SIG-M5 treated with dmso at 0.1 percent for 504 hours (cell line): ENCODE results near the gene B3GAT1.

ENCODE experiments used
- DNase-seq: peaks from one replicate; lab custom pipeline; 2025; ENCODE audit not compliant: unreplicated experiment; lab: John Stamatoyannopoulos, UW

B3GAT1 gene

DNA sequence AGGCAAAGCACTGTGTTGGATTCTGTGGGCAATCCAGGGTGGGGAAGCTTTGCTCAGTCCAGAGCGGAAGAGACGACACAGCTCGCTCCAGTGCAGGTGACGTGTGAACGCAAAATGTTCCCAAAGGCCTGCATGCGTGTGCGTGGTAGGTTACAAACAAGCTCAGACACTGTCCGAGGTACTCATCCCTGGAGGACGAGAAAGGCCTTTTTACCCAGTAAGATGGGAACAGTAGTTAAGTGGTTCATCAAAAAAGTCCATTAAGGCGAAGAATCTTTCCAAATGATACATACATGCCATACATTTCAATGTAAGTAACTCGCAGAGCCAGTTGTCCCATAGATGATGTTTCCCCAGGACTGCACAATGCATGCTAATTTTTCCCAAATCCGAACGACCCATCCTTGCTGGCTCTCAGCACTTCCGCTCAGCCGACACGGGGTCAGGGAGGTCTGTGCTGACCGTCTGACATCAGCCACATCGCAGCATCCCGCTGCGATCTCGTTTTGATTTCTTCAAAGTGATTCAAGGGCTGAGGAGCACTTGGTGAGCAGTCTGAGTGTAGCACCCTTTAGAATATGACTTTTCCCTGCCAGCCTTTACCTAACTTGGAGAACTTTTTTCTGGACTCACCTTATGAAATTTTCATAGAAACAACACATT is 19.0 kb downstream of the B3GAT1 start:
- DNase-seq = no peak

DNA sequence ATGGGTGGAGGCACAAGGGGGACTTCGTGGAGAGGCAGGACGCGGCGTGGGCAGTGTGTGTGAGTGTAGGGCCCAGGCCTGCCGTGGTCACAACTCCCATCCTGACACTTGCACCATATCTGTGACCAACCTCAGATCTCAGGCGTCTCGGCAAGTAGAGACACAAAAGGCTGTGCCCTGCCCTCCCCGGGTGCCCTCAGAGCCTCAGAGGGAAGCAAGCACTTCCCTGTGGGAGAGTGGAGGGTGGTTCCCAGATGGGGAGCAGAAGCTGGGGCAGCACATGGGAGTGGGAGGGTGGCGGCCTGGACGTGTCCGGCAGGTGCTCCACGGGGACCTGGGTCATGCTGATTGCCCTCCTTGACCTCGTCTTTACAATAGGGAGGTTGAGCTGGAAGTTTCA is 20.4 kb downstream of the B3GAT1 start:
- DNase-seq = no peak

DNA sequence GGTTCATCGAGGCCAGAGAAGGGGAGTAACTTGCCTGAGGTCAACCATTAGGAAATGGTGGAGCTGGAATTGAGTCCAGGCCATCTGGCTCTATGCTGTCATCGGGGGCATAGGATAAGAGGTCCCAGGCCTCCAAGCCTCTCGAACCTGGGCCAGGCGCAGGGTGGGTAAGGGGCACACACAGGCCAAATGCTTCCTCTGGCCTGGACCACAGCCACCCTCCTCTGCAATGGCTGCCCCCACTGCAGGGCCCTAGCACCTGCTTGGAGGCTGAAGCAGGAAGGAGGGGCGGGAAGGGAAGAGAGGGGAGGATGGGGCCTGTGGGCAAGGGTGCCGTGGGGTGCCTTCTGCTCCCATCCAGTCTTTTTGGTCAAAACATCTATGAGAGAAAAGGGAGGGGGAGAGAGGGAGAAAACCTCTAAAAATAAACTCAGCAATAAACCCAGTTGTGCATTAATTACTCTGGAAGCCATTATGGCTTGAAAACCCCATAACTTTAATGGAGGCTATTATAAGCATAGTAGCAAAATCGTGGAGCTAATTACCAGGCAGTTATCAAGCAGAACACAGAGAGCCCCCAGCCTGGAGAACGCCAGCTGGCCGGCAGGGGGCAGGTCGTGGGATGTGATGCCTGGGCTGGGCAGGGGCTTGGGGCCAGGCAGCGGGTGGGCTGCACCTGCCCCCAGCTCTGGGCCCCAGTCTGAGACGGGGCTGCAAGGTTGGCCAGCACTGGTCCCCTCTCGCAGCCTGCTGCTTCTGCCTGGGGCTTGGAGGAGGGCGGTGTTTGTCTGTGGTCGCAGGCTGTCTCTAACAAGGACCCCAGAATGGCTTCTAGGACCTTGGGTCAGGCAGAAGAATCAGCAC is 21.1 kb downstream of the B3GAT1 start:
- no peak for DNase-seq

DNA sequence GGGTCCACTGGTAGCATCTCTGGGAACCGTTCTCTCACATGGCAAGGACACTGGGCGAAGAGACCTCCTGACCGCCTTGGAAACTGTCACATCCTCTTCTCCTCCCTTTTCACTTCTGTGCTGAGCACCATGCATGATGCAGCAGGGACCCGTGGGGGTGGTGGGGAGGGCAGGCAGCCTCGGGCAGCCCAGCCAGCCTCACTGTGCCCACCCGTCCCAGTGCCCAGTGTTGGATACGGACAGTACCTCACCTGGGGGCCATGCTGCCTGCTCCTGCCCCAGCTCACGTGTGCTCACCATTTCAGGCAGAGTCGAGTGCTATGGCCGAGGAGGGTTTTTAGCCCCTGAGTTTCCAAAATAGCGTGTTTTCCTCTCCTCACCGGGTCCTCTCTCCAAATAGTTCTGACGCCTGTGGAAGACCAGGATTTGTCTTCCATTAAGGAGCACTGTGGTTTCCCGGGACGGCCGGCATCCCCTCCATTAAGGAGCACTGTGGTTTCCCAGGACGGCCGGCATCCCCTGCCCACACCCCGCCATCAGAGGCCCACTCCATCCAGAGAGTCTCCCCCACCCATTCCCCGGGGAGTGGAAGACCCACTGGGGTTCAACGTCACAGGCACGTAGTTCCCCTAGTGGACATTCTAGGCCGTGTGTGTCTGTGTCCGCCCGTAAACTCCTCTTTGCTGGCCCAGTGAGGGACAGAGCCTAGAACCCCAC is 22.4 kb downstream of the B3GAT1 start:
- no peak for DNase-seq

DNA sequence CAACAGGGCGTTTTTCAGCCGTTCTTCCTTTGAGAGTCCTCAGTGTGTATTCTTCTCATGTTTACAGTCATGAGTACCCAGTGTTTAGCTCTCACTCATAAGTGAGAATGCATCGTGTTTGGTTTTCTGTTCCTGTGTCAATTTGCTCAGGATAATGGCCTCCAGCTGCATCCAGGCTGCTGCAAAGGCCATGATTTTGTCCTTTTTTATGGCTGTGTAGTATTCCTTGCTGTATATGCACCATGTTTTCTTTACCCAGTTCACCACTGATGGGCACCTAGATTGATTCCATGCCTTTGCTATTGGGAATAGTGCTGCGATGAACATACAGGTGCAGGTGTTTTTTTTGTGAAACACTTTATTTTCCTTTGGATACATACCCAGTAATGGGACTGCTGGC is 23.5 kb downstream of the B3GAT1 start:
- no peak for DNase-seq

DNA sequence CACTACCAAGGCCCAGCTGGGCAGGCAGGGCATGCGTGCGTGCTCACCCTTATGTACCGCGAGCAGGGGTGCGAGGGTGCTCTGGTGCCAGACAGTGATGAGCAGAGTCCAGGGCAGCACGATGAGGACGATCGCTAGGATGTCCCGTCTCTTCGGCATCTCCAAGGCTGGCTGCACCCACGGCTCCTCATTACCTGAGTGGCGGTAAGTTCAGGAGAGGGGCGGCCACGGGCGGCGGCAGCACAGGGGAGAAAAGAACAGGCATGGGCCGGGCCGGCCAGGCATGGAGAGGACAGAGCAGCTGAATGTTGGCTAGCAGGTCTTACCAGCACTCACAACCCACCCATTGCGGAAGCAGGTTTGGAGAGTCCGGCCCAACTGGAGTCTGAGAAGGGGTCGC is 24.5 kb downstream of the B3GAT1 start:
- DNase-seq = no peak

DNA sequence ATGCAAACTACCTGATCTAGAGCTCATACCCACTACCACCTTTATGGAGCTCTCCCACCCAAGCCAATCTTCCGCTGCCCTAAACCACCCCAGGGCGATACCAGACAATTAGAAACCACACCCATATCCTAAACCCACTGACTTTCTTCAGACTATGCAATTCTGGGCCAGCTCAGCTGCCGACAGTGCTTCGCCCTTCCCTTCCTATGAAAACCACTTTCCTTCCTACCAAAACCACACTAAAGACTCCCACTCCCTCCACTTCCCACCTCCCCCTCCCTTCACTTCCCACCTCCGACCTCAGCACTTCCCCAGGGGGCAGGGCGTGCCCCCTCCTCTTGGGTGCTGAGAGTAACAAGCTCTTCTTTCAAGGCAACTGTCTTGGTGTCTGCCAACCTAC is 25.1 kb downstream of the B3GAT1 start:
- no peak for DNase-seq

DNA sequence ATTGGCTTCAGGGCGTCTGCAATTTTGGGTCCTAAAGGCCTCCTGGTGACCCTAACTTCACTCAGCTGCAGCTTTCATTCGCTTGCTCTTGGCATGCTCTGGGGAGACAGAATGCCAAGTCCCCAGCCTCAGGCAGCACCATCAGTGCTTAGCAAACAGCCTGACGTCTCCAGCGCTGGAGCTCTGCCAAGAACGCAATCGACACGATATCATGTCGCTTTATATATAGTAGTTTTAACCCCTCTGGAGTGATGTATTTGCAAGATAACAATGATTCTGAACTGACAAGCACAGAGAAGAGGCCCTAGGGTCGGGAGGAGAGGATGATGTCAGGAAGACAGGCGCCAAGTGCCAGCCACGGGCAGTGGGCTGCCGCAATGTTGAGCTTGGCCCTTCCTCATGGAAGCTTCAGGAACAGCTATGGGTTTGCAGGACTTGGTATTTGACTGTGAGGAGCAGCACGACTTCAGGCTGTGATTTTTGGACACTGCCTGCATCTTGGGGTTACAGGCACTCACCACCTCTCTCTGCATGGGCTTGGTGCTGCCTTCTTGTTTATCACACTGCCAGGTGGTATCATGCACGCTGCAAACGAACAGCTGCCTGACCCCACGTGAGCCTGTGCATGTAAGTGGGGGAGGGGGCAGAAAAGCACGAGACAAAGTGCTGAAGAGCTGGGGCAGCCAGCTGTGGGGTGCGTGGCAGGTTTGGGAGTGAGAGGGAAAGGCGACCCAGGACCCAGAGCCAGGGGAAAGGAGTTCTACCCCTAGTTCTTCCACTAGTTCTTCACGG is 26.1 kb downstream of the B3GAT1 start:
- DNase-seq = no peak

DNA sequence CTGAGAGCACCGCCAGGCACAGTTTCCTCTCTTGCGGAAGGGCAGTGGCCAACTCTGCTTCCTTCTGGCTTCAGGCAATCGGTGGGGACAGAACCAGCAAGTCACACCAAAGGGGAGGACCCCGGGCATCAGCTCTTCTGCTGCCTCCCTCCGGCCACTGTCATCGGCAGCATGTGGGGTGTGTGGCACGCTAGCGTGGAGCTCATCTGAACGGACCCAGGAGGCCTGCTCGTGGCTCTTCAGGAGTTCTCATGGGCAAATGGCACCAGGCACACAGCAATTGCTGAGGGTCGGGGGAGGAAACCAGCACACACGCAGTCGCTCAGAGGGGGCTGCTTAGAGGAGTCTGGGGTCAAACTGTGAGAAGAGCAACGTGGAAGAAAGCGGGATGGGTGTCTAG is 26.9 kb downstream of the B3GAT1 start:
- DNase-seq = no peak

DNA sequence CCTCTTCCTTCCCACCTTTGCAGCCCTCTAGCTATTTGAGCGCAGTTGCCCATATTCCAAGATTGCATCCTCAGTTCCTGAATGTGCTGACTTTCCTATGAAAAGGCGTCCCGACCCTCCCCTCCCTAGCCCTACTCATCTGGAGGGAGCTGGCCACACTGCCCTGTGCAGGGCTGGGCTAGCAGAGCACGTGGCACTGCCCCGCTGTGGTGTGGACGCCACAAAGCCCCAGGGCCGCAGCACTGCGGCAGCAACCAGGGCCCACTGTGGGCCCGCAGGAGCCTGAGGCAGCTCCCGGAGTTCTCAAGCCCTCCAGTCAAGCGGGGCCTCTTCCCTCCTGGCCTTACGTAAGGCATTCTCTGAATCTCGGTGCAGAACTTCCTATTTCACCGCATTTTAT is 27.6 kb downstream of the B3GAT1 start:
- no peak for DNase-seq

DNA sequence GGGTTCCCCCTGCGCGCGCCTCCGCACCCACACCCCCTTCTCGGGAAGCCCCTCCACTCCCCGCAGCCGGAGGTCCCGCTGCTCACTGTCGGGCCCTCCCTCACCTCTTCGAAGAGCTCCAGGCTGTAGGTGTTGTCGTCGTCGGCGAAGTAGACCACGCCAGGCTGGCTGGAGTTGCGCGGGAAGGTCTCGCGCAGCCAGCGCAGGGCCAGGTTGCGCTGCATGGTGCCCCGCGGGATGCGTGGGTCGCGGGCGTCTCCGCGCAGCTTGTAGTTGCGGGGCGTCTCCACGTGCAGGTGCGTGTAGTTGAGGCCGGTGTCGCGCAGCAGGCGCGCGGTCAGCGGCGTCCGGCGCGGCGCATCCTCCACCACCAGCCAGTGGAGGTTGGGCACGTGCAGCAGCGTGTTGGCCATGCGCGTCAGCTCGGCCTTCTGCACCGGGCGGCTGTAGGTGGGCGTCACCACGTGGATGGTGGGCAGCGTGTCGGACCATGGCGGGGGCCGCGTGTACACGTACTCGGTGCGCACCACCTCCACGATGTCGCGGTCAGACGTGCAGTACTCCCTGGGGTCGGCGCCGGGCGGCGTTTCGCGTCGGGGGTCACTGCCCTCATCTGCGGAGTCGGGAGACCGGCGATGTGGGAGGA is 28.3 kb downstream of the B3GAT1 start:
- DNase-seq = no peak

DNA sequence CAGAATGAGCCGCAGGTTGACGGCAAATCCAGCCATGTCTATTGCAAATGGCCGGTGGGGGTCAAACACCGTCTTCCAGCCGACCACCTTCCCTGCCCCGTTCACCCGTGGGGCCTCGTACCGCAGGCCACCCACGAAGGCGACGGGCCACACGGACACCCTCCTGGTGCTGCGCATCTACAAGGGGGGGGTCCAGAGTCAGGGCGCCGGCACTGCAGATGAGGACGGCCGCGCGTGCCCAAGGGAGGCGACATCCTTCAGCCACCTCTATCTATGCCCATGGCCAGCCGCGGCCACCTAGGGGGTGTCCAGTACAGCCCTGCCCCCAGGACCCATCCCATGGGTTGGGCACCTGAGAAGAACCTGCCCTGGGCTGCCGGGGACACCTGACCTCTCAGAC is 29.2 kb downstream of the B3GAT1 start:
- no peak for DNase-seq

DNA sequence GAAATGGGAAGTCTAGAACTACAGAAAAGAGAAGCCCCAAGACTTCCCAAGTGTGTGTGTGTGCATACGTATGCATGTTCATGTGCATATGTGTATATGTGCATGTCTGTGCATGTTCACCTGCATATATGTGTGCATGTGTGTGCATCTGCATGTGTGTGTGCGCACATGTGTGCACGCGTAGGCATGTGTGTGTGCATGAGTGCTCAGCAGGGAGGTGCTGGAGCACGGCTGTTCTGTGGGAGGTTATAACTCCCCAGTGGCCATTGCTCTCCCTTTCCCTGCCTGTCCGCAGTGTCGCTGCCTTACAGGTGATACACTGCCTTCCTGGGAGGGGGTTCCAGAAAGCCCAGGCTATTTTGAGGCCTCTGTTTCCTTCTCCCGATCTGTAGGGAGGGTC is 29.8 kb downstream of the B3GAT1 start:
- DNase-seq = no peak

DNA sequence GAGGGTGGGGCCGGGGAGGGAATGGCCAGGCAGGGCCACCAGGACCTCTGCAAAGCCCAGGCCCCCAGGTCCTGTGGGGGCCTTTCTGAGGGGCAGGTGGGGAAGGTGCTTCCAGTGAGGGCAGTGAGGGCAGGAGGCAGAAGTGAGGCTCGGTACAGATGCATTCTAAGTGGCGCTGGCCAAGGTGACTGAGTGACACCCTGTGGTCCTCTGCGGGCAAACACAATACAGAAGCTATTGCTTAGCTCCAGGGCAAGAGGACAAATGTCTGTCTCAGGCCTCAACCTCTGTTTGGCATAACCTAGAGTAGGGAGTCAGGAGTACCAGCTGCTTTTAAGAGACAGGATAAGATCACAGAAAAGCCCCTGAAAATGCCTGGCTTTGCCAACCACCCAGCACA is 31.3 kb downstream of the B3GAT1 start:
- DNase-seq = no peak

DNA sequence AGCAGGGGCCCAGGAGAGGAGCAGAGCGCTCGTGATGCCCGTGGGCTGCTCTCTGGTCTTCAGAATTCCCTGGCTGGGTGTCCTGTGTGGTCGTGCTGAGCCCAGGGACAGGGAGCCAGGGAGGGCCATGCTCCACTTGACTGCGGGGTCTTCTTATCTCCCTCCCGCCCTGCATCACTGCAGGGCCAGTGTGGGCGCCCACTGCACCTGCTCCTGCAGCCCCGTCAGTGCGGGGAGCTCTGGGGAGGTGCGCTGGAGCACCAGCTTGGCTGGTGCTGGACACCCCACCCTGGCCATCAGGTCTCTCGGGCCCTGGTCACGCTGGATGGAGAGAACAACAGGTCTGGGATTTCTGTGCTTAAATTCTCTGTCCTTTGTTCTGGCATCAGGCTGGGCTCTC is 31.8 kb downstream of the B3GAT1 start:
- DNase-seq = no peak

DNA sequence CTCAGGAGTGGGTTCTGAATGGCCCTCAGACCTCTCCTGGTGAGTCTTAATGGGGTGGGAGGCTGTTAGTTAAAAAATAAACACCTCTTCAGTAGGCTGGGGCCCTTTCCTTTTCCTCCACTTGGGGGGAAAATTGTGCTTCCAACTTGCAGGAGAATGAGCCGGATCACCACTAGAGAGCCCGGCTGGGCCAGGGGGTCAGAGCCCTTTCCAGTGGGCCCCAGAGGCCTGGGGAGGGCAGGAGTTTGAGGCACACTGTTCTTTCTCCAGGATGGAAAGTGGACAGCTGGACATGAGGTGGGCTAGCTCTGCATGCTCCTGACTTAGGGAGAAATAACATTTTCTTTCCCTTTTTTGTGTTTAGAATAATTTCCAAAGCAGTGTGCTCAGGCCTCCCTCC is 32.8 kb downstream of the B3GAT1 start:
- DNase-seq = no peak

DNA sequence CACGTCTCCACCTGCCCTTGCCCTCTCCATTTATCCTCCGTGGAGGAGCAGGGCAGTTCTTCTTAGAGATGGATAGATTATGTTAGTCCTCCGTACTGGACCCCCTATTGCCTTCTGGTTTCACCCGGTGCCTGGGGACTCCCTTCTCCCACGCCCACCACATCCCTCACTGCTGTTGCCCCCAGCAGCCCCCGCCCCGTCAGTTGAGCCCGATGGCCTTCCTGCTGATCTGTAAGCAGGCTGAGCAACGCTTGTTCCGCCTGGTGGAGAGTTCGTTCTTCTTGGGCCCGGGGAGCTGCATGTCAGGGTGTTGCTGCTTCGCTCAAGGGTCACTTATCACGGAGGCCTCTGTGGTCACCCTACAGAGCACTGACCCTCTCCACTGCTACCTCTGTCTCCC is 34.2 kb downstream of the B3GAT1 start:
- DNase-seq = no peak

DNA sequence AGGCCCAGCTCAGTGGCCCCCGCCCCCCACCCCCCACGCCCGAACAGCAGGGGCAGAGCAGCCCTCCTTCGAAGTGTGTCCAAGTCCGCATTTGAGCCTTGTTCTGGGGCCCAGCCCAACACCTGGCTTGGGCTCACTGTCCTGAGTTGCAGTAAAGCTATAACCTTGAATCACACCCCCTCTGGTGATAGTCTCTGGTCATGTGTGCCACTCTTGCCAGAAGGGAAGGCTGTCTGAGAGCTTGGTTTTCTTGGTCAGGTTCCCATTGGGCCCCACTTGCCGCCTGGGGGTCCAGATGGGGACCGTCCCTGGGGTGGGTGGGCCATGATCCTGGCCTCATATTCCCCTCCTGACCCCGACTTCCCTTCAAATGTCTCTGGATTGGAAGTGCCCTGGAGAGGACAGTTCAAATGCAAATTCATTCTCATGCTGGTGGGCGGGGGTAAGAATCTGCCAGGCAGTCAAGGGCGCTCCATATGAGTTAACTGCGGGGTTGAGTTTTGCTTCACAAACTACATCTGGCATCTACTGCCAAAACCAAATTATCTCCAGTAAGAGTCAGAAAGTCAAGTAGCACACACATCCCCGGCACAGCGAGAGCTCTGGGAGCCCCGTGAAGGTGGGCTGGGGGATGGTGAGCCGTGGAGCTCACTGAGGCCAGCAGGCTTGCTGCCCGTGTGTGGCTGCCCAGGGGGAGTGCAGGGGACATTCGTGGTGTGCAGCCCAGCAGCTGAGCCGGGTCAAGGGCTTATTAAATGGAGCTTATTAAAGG is 35.7 kb downstream of the B3GAT1 start:
- no peak for DNase-seq

DNA sequence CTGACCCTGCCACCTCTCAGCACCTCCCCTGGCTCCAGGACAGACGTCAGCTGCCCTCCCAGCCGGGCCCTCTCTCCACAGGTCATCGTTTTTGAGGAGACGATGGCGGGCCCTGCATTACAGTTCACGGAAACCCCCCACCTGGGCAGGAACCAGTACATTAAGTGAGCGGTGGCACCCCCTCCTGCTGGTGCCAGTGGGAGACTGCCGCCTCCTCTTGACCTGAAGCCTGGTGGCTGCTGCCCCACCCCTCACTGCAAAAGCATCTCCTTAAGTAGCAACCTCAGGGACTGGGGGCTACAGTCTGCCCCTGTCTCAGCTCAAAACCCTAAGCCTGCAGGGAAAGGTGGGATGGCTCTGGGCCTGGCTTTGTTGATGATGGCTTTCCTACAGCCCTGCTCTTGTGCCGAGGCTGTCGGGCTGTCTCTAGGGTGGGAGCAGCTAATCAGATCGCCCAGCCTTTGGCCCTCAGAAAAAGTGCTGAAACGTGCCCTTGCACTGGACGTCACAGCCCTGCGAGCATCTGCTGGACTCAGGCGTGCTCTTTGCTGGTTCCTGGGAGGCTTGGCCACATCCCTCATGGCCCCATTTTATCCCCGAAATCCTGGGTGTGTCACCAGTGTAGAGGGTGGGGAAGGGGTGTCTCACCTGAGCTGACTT is 37.0 kb downstream of the B3GAT1 start:
- no peak for DNase-seq

DNA sequence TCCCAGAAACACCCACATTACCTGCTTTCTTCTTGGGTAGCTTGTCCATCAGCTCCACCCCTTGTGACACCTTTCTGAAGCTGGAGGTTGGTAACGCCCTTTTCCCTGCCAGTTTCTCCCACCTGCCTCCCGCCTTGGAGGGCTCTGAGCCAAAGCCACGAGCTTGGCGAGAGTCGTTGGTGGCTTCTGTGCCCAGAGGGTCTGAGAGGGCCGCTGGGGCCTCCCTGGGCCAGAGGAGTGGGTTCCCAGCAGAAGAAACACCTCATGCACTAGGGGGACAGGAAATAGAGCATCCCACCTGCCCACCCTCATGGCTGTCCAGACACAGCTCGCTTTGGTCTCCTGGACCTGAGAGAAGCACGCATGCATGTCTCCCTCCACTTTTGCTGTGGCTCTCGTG is 37.9 kb downstream of the B3GAT1 start:
- no peak for DNase-seq
